Activated CD4-positive, alpha-beta T cell treated with anti-CD3 and anti-CD28 coated beads for 36 hours (primary cell): ENCODE measurements around the gene ENO1. TPM values are rescaled to one million over a fixed set of nuclear protein-coding genes. Genes with fewer than 3 reads are reported as not detected.
A peak's percentile ranks its signal among the peaks of the same experiment; 100 is the strongest.
"Not testable (repeated sequence)": the region's sequence is repeated elsewhere in the genome, so short reads cannot be mapped to it uniquely, and the experiment has no call there.

Experiments
- ATAC-seq: fragments of 200-7000 bp; cut with Tn5 transposase; one replicate; pipeline ENCODE4 v1.10.0; 2021; ENCODE audit warnings: mild to moderate bottlenecking, moderate library complexity
- CTCF ChIA-PET: fragments of 350-600 bp; sonication (Branson Sonifier 250); formaldehyde crosslinking; loops from one replicate; lab custom pipeline; 2021; ENCODE audit warnings: antibody characterized with exemption; lab: Charles Lee
- POLR2A ChIA-PET: fragments of 350-600 bp; sonication (Branson Sonifier 250); formaldehyde crosslinking; loops from one replicate; lab custom pipeline; 2021; ENCODE audit warnings: antibody characterized with exemption, inconsistent platforms; lab: Charles Lee
- DNase-seq: peaks from one replicate; pipeline ENCODE4 v3.0.0-alpha.2; 2020
- H3K27ac Mint-ChIP-seq: one replicate; pipeline ENCODE4 v1.8.0; 2021; ENCODE audit warnings: mixed read lengths
- H3K27me3 Mint-ChIP-seq: one replicate; pipeline ENCODE4 v1.8.0; 2021; ENCODE audit warnings: mixed read lengths
- H3K36me3 Mint-ChIP-seq: one replicate; pipeline ENCODE4 v1.8.0; 2021; ENCODE audit warnings: low read depth, mixed read lengths
- H3K4me1 Mint-ChIP-seq: one replicate; pipeline ENCODE4 v1.8.0; 2021; ENCODE audit warnings: mixed read lengths
- H3K4me3 Mint-ChIP-seq: one replicate; pipeline ENCODE4 v1.8.0; 2021; ENCODE audit warnings: mild to moderate bottlenecking, moderate library complexity, mixed read lengths
- H3K9me3 Mint-ChIP-seq: one replicate; pipeline ENCODE4 v1.8.0; 2021; ENCODE audit warnings: low read depth, mixed read lengths
- intact Hi-C, 2 experiments: fragments of 100-400 bp; cut with DNase I in 1 of 2; cut with micrococcal nuclease in 1 of 2; formaldehyde crosslinking; loops; one replicate each; pipeline versions ENCODE4 v1.14.2 to v1.15.1; 2022 to 2024; cut with DNase I, micrococcal nuclease
- total RNA-seq, 2 experiments: library from RNA; stranded (reverse); gene quantifications; one replicate each; pipeline ENCODE4 v1.2.3, GENCODE V29; 2021

ENO1 gene
- total RNA-seq: 1,000 to 10,000 TPM; 2,573 to 3,583 TPM

- H3K9me3 Mint-ChIP-seq: no peaks in the 10 kb centered on the region
- POLR2A ChIA-PET: interaction anchor here (0.6 to 3.5 kb wide), 12 partner anchors 9 to 752 kb away, joined by 3 to 37 read pairs (median 3); no protein-coding TSS in a partner anchor
- H3K36me3 Mint-ChIP-seq: peaks cover 60% of the 10 kb centered on the region
- H3K27ac Mint-ChIP-seq: peak within 1 kb of the TSS; percentile 99
- no peaks in the 10 kb centered on the region for H3K27me3 Mint-ChIP-seq
- DNase-seq (no peak), ATAC-seq (no peak)
- intact Hi-C loops: loop anchor here (1.0 to 10.0 kb wide), 9 partner anchors 22 to 1032 kb away; partner anchors contain the start of genes CTNNBIP1 (in 1 of the 2), GPR157 (in 1 of the 2), H6PD (in 1 of the 2) and PARK7 (in 1 of the 2)
- H3K4me3 Mint-ChIP-seq: peak within 1 kb of the TSS; percentile 90
- H3K4me1 Mint-ChIP-seq: peaks cover 38% of the 10 kb centered on the region
- CTCF ChIA-PET: interaction anchor here (0.5 to 1.7 kb wide), 3 partner anchors 9 to 20 kb away, joined by 3 to 6 read pairs (median 4); no protein-coding TSS in a partner anchor
Measured at GRCh38 chr1:8878448-8878697, at the start of gene ENO1. Gene ENO1, minus strand, starts transcription at chr1:8878686. Its CDS starts 3,778 bp downstream, at chr1:8874908.

GRCh38 chr1:8926707-8927694 lies 48.5 kb upstream of the ENO1 start:
- intact Hi-C loops: no loop called here
- H3K4me1 Mint-ChIP-seq: no peaks in the 10 kb centered on the region
- H3K4me3 Mint-ChIP-seq: no peak overlapping the region
- POLR2A ChIA-PET: interaction anchor here (0.6 kb wide), 1 partner anchor 22 kb away, joined by 7 read pairs; no protein-coding TSS in a partner anchor
- H3K27me3 Mint-ChIP-seq: no peaks in the 10 kb centered on the region
- DNase-seq (no peak), ATAC-seq (no peak)
- CTCF ChIA-PET: interaction anchor here (0.8 kb wide), 1 partner anchor 215 kb away, joined by 3 read pairs; no protein-coding TSS in a partner anchor
- no peaks in the 10 kb centered on the region for H3K9me3 Mint-ChIP-seq
- no peak overlapping the region for H3K27ac Mint-ChIP-seq
- H3K36me3 Mint-ChIP-seq: no peaks in the 10 kb centered on the region

DNA sequence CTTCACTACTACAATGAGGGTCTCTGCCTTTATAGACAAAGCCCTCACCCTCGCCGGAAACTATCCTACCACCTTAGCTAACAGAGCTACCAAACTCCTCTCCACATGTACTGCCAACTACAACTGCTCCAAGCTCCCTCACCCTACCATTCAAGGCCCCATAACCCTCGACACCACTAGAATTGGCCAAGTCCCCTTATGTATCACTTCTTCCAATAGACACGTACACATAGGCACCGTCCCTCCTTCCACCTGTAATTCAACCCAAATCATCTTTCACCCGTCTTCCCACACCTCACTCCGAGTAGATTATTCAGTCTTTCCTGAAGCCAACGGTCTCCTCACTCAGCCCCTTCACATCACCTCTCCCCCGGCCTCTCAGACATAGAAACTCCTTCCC lies 47.5 kb upstream of the ENO1 start:
- H3K9me3 Mint-ChIP-seq: no peaks in the 10 kb centered on the region
- no peak overlapping the region for H3K27ac Mint-ChIP-seq
- no peaks in the 10 kb centered on the region for H3K36me3 Mint-ChIP-seq
- peaks cover 3% of the 10 kb centered on the region for H3K4me1 Mint-ChIP-seq
- ChIA-PET CTCF (interaction anchor here (0.8 to 1.3 kb wide), 4 partner anchors 62 to 216 kb away, joined by 3 to 6 read pairs (median 4); no protein-coding TSS in a partner anchor), POLR2A (no interaction called here)
- H3K27me3 Mint-ChIP-seq: no peaks in the 10 kb centered on the region
- ATAC-seq (no peak), DNase-seq (no peak)
- intact Hi-C loops: no loop called here
- no peak overlapping the region for H3K4me3 Mint-ChIP-seq

DNA sequence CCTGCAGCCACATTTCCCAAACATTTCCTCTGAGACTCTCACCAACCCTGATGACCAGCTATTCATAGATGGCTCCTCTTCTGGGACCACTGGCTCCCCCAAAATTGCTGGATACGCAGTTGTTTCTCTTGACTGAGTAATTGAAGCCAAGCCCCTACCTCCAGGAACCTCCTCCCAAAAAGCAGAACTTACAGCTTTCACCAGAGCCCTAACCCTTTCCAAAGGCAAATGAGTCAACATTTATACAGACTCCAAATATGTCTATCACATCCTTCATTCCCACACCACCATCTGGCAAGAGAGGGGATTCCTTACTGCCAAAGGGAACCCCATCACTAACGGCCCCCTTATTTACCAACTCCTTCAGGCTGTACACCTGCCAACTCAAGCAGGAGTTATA lies 46.9 kb upstream of the ENO1 start:
- ATAC-seq (no peak), DNase-seq (no peak)
- POLR2A ChIA-PET: no interaction called here
- Mint-ChIP-seq H3K4me1 (peaks cover 6% of the 10 kb centered on the region), H3K27ac (no peak overlapping the region), H3K4me3 (no peak overlapping the region), H3K9me3 (no peaks in the 10 kb centered on the region), H3K36me3 (no peaks in the 10 kb centered on the region), H3K27me3 (no peaks in the 10 kb centered on the region)
- CTCF ChIA-PET: interaction anchor here (1.0 to 1.3 kb wide), 3 partner anchors 62 to 87 kb away, joined by 3 to 6 read pairs (median 4); no protein-coding TSS in a partner anchor
- intact Hi-C loops: no loop called here

GRCh38 chr1:8922962-8923361 lies 44.5 kb upstream of the ENO1 start:
- no peak for ATAC-seq
- POLR2A ChIA-PET: no interaction called here
- Mint-ChIP-seq H3K4me3 (no peak overlapping the region), H3K9me3 (no peaks in the 10 kb centered on the region), H3K27me3 (no peaks in the 10 kb centered on the region), H3K4me1 (peaks cover 8% of the 10 kb centered on the region), H3K36me3 (no peaks in the 10 kb centered on the region), H3K27ac (no peak overlapping the region)
- DNase-seq: no peak
- intact Hi-C loops: loop anchor here in 1 of 2 experiments (5.0 kb wide), 1 partner anchor 179 kb away; no protein-coding TSS in a partner anchor
- CTCF ChIA-PET: interaction anchor here (0.6 to 2.2 kb wide), 3 partner anchors 76 to 98 kb away, joined by 3 to 7 read pairs (median 3); no protein-coding TSS in a partner anchor

DNA sequence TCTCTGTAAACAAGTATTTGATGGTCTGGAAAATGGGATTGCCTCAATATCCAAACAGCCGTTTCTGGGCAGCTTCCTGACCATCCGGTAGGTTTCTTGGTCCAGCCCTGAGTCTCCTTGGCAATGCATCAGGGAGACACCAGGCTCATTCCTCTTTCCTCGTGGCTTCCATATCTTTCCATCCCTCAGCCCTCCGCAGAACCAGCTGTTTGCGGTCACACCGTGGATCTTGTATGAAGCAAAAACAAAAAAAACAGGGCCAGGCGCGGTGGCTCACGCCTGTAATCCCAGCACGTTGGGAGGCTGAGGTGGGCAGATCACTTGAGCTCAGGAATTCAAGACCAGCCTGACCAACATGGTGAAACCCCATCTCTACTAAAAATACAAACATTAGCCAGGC lies 39.0 kb upstream of the ENO1 start:
- not testable (repeated sequence) for DNase-seq, ATAC-seq, H3K36me3 Mint-ChIP-seq, H3K9me3 Mint-ChIP-seq, H3K4me1 Mint-ChIP-seq, H3K27ac Mint-ChIP-seq, H3K4me3 Mint-ChIP-seq, H3K27me3 Mint-ChIP-seq
- CTCF ChIA-PET: interaction anchor here (0.7 to 5.5 kb wide), 16 partner anchors 10 to 95 kb away, joined by 3 to 84 read pairs (median 5); no protein-coding TSS in a partner anchor
- POLR2A ChIA-PET: interaction anchor here (0.6 kb wide), 1 partner anchor 26 kb away, joined by 3 read pairs; no protein-coding TSS in a partner anchor
- intact Hi-C loops: loop anchor here in 1 of 2 experiments (5.0 kb wide), 1 partner anchor 55 kb away; no protein-coding TSS in a partner anchor

DNA sequence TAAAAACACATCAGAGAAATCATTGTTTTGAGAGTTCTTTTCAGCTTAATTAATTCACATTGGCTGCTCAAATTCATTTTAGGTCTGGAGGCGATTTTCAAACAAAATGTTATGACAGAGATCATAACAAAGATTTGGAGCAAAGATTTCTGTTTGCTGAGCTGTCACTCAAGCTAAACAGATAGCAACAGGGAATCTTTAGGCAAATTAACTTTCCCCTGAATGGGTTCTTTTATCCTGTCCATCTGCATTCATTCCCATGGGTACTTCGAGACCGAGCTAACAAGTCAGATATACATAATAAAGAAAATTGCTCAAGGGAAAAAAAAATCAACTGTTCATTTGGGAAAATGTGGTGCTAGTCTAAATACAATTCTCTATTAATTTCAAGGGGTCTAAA lies 37.0 kb upstream of the ENO1 start:
- no peak overlapping the region for H3K4me3 Mint-ChIP-seq
- ChIA-PET POLR2A (no interaction called here), CTCF (interaction anchor here (0.7 to 2.9 kb wide), 4 partner anchors 22 to 90 kb away, joined by 3 to 27 read pairs (median 15); no protein-coding TSS in a partner anchor)
- peaks cover 3% of the 10 kb centered on the region for H3K4me1 Mint-ChIP-seq
- no peak overlapping the region for H3K27ac Mint-ChIP-seq
- H3K9me3 Mint-ChIP-seq: no peaks in the 10 kb centered on the region
- no peaks in the 10 kb centered on the region for H3K36me3 Mint-ChIP-seq
- ATAC-seq (no peak), DNase-seq (no peak)
- intact Hi-C loops: loop anchor here in 1 of 2 experiments (5.0 kb wide), 1 partner anchor 57 kb away; no protein-coding TSS in a partner anchor
- H3K27me3 Mint-ChIP-seq: no peaks in the 10 kb centered on the region

GRCh38 chr1:8914466-8914865 lies 36.0 kb upstream of the ENO1 start:
- Mint-ChIP-seq H3K27me3 (no peaks in the 10 kb centered on the region), H3K4me1 (peaks cover 3% of the 10 kb centered on the region), H3K36me3 (no peaks in the 10 kb centered on the region), H3K9me3 (no peaks in the 10 kb centered on the region), H3K4me3 (no peak overlapping the region), H3K27ac (no peak overlapping the region)
- no peak for DNase-seq
- ChIA-PET POLR2A (no interaction called here), CTCF (interaction anchor here (0.5 to 2.9 kb wide), 5 partner anchors 18 to 346 kb away, joined by 3 to 27 read pairs (median 4); no protein-coding TSS in a partner anchor)
- ATAC-seq: no peak
- intact Hi-C loops: no loop called here

GRCh38 chr1:8913457-8913856 lies 35.0 kb upstream of the ENO1 start:
- CTCF ChIA-PET: interaction anchor here (0.6 to 2.9 kb wide), 3 partner anchors 75 to 231 kb away, joined by 3 to 27 read pairs (median 27); no protein-coding TSS in a partner anchor
- Mint-ChIP-seq H3K4me1 (peaks cover 3% of the 10 kb centered on the region), H3K27me3 (no peaks in the 10 kb centered on the region), H3K9me3 (no peaks in the 10 kb centered on the region), H3K36me3 (no peaks in the 10 kb centered on the region), H3K27ac (no peak overlapping the region), H3K4me3 (no peak overlapping the region)
- ATAC-seq (no peak), DNase-seq (no peak)
- POLR2A ChIA-PET: no interaction called here
- intact Hi-C loops: no loop called here

DNA sequence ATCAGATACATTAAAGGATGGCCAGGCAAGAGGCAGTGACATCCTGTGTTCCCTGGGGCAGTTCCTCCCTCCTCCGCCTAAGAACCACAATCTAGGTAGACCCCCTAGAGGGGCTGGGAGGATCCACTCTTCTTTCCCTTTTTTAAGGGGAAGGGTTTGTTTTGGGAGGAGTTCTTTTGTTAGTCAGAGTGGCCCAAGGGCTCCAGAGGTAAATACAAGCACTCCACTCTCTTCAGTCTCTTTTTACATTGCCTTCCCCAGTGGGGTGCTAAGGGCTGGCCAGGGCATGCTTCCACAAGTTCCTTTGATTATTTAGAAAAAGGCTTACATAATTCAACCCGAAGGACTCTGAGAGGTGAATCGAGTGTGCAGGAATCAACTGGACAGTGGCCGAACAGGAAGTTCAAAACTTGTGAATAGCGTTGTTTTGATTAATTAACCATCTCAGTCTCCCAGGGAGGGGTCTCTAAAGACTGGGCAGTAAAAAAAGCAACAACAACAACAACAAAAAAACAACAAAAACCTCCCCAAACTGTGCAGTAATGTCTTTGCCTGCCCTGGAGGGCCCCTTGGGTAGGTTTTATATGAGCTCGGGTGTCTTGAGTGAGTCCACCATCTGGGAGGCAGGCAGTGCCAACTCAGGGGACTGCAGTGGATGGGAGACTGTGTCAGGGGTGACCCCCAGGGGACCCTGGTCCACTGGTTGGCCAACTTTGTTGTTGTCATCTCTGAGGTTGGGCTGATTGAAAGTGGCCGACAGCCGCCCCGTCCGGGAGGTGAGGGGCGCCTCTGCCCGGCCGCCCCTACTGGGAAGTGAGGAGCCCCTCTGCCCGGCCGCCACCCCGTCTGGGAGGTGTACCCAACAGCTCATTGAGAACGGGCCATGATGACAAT lies 33.2 kb upstream of the ENO1 start:
- Mint-ChIP-seq H3K4me1 (no peaks in the 10 kb centered on the region), H3K36me3 (no peaks in the 10 kb centered on the region), H3K27ac (no peak overlapping the region), H3K9me3 (no peaks in the 10 kb centered on the region), H3K27me3 (no peaks in the 10 kb centered on the region), H3K4me3 (no peak overlapping the region)
- ATAC-seq: no peak
- intact Hi-C loops: no loop called here
- CTCF ChIA-PET: interaction anchor here (1.4 to 1.8 kb wide), 2 partner anchors 63 to 93 kb away, joined by 5 to 8 read pairs; no protein-coding TSS in a partner anchor
- POLR2A ChIA-PET: no interaction called here
- no peak for DNase-seq
